ENCODE data around the gene CSNK2A2.
A peak's percentile ranks its signal among the peaks of the same experiment; 100 is the strongest.

Gene CSNK2A2

GRCh38 chr16:58123896-58124600 is 73.9 kb downstream of the CSNK2A2 start:
- peaks cover 54% of the 10 kb centered on the region for H3K4me1 ChIP-seq (ENCODE audit: control insufficient read depth, insufficient read depth, low read length, unreplicated experiment)
- H3K27me3 ChIP-seq (ENCODE audit: insufficient read depth, low read length) = no peaks in the 10 kb centered on the region
- peak overlapping the region; percentile 42; the same call in 1 of the 2 replicates for H3K27ac ChIP-seq (ENCODE audit: low read depth, low read length)
- no peak overlapping the region; the same call in 1 of the 2 replicates for H3K4me3 ChIP-seq (ENCODE audit: low read depth, low read length)
- no peaks in the 10 kb centered on the region for H3K36me3 ChIP-seq (ENCODE audit: insufficient read depth, low read length)
- H3K79me2 ChIP-seq (ENCODE audit: control insufficient read depth, insufficient read depth, low read length, unreplicated experiment) = peaks cover 74% of the 10 kb centered on the region
- H2AFZ ChIP-seq (ENCODE audit: low read length, unreplicated experiment) = no peak overlapping the region

- Histone ChIP-seq H3K4me1 (ENCODE audit: control insufficient read depth, insufficient read depth, low read length, unreplicated experiment) (peaks cover 40% of the 10 kb centered on the region), H3K79me2 (ENCODE audit: control insufficient read depth, insufficient read depth, low read length, unreplicated experiment) (peaks cover 77% of the 10 kb centered on the region), H2AFZ (ENCODE audit: low read length, unreplicated experiment) (no peak overlapping the region), H3K27me3 (ENCODE audit: insufficient read depth, low read length) (no peaks in the 10 kb centered on the region), H3K27ac (ENCODE audit: low read depth, low read length) (peak overlapping the region; percentile 13; the same call in 1 of the 2 replicates), H3K4me3 (ENCODE audit: low read depth, low read length) (no peak overlapping the region), H3K36me3 (ENCODE audit: insufficient read depth, low read length) (peaks cover 5% of the 10 kb centered on the region; the same call in 1 of the 2 replicates)
Observed at GRCh38 chr16:58121132-58121531, 76.8 kb downstream of the CSNK2A2 start.

- H3K4me1 ChIP-seq (ENCODE audit: control insufficient read depth, insufficient read depth, low read length, unreplicated experiment) = peaks cover 36% of the 10 kb centered on the region
- peaks cover 10% of the 10 kb centered on the region; the same call in 1 of the 2 replicates for H3K36me3 ChIP-seq (ENCODE audit: insufficient read depth, low read length)
- no peak overlapping the region for H3K4me3 ChIP-seq (ENCODE audit: low read depth, low read length)
- no peak overlapping the region for H3K27ac ChIP-seq (ENCODE audit: low read depth, low read length)
- no peak overlapping the region for H2AFZ ChIP-seq (ENCODE audit: low read length, unreplicated experiment)
- peaks cover 70% of the 10 kb centered on the region for H3K79me2 ChIP-seq (ENCODE audit: control insufficient read depth, insufficient read depth, low read length, unreplicated experiment)
- no peaks in the 10 kb centered on the region for H3K27me3 ChIP-seq (ENCODE audit: insufficient read depth, low read length)
Observed at GRCh38 chr16:58120234-58120633, 77.7 kb downstream of the CSNK2A2 start.

- Histone ChIP-seq H2AFZ (ENCODE audit: low read length, unreplicated experiment) (no peak overlapping the region), H3K79me2 (ENCODE audit: control insufficient read depth, insufficient read depth, low read length, unreplicated experiment) (peaks cover 66% of the 10 kb centered on the region), H3K4me1 (ENCODE audit: control insufficient read depth, insufficient read depth, low read length, unreplicated experiment) (peaks cover 36% of the 10 kb centered on the region), H3K27ac (ENCODE audit: low read depth, low read length) (no peak overlapping the region), H3K4me3 (ENCODE audit: low read depth, low read length) (no peak overlapping the region), H3K27me3 (ENCODE audit: insufficient read depth, low read length) (no peaks in the 10 kb centered on the region), H3K36me3 (ENCODE audit: insufficient read depth, low read length) (peaks cover 18% of the 10 kb centered on the region; the same call in 1 of the 2 replicates)
Observed at GRCh38 chr16:58119509-58119845, 78.4 kb downstream of the CSNK2A2 start.

DNA sequence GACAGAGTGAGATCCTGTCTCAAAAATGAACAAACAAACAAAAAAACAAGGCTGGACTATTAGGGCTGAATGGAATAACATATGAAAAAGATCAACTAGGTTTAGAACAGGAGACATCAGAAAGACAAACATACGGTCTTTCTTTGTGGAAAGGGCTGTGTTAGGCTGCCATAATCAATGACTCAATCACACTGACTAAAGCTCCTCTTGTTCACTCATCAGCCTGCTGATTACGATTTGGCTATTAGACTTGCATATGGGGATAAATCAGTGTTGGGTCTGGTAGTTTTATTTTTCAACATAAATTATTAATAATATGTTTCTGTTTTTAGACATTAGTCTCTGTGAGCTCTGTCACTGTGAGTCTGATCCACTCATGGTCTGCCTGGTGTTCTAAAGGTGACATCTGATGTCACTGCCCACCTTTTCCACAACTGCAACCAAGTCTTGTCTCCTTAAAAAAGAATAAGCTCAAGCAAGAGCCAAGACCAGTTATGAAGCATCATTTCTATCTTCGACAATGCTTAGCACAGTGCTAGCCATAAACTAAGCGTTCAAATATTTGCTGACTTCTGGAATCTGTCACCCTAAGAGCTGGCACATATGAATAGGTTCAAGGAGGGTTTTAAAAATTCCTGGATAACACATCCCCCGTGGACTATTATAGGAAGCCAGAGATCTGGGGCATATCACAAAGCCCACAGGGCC is 79.0 kb downstream of the CSNK2A2 start:
- Histone ChIP-seq H3K27me3 (ENCODE audit: insufficient read depth, low read length) (no peaks in the 10 kb centered on the region), H3K4me3 (ENCODE audit: low read depth, low read length) (no peak overlapping the region), H2AFZ (ENCODE audit: low read length, unreplicated experiment) (no peak overlapping the region), H3K36me3 (ENCODE audit: insufficient read depth, low read length) (peaks cover 20% of the 10 kb centered on the region; the same call in 1 of the 2 replicates), H3K27ac (ENCODE audit: low read depth, low read length) (no peak overlapping the region), H3K79me2 (ENCODE audit: control insufficient read depth, insufficient read depth, low read length, unreplicated experiment) (peaks cover 60% of the 10 kb centered on the region), H3K4me1 (ENCODE audit: control insufficient read depth, insufficient read depth, low read length, unreplicated experiment) (peaks cover 31% of the 10 kb centered on the region)

- H2AFZ ChIP-seq (ENCODE audit: low read length, unreplicated experiment) = no peak overlapping the region
- H3K36me3 ChIP-seq (ENCODE audit: insufficient read depth, low read length) = peaks cover 31% of the 10 kb centered on the region
- peaks cover 52% of the 10 kb centered on the region for H3K79me2 ChIP-seq (ENCODE audit: control insufficient read depth, insufficient read depth, low read length, unreplicated experiment)
- H3K27ac ChIP-seq (ENCODE audit: low read depth, low read length) = no peak overlapping the region
- no peak overlapping the region for H3K4me3 ChIP-seq (ENCODE audit: low read depth, low read length)
- H3K27me3 ChIP-seq (ENCODE audit: insufficient read depth, low read length) = no peaks in the 10 kb centered on the region
- peaks cover 21% of the 10 kb centered on the region for H3K4me1 ChIP-seq (ENCODE audit: control insufficient read depth, insufficient read depth, low read length, unreplicated experiment)
Observed at GRCh38 chr16:58116529-58116928, 81.4 kb downstream of the CSNK2A2 start.

DNA sequence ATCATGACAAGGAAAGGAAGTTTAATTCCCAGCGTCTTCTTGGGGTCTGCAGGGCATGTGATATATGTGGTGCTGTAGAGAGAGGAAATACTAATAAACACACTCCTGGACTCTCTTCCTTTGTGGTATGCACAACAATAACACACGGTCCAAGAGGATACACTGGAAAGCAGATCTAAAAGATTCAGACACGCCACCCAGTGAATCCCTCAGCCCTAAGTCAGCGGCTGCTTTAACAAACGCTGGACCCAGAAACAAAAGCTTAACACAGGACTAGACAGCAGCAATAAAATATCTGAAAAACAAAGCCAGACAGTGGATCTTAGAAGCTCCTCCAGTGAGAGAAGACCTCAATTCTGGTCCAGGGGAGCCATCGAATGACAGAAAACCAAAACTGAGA is 81.8 kb downstream of the CSNK2A2 start:
- peaks cover 50% of the 10 kb centered on the region for H3K79me2 ChIP-seq (ENCODE audit: control insufficient read depth, insufficient read depth, low read length, unreplicated experiment)
- peaks cover 18% of the 10 kb centered on the region for H3K4me1 ChIP-seq (ENCODE audit: control insufficient read depth, insufficient read depth, low read length, unreplicated experiment)
- no peak overlapping the region for H3K27ac ChIP-seq (ENCODE audit: low read depth, low read length)
- H3K4me3 ChIP-seq (ENCODE audit: low read depth, low read length) = no peak overlapping the region
- no peaks in the 10 kb centered on the region for H3K27me3 ChIP-seq (ENCODE audit: insufficient read depth, low read length)
- H2AFZ ChIP-seq (ENCODE audit: low read length, unreplicated experiment) = no peak overlapping the region
- peaks cover 31% of the 10 kb centered on the region for H3K36me3 ChIP-seq (ENCODE audit: insufficient read depth, low read length)

DNA sequence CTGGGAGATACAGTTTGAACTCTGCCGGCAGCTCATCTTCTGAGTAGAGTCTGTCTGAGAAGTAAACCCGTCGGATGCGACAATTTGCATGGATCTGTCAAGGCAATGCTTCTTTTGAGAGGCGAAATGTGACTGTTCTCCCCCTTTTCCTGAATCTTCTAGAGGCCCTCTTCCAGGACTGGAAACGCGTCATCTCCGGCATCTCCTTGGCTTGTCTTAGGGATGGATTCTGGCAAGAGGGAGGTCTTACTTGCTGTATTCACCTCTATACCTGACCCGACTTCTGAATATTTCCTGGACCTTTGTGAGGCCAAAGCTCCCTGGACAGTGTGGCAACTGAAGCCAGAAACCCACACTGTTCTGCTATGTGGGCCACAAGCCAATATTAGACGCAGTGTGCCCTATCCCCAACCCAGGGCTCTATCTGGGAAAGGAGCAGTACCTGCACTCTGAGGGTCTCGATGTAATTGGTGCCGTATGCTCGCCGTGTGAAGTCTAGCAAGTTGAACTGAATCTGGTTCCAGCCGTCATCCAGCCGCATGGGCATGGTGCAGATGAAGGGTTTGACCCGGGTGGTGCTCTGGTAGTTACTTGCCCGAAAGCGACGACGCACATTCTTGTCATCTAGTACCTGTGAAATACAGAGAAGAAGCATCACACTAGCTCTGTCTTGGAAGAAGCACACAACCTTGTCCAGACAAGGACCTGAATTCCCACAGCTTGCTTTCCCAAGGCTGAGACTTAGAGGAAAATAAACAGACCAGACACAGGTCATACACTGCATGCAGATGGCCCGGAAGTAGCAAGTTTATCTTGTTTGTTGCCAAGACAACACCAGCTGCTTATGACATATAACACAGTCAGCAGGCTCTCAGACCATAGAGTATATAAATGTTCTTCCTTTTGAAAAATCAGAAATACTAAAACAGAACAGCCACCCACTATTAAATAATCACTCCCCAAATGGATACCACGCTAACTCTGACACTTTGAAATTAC is 82.8 kb downstream of the CSNK2A2 start:
- Histone ChIP-seq H3K27ac (ENCODE audit: low read depth, low read length) (no peak overlapping the region), H3K4me3 (ENCODE audit: low read depth, low read length) (no peak overlapping the region), H3K4me1 (ENCODE audit: control insufficient read depth, insufficient read depth, low read length, unreplicated experiment) (peaks cover 16% of the 10 kb centered on the region), H3K79me2 (ENCODE audit: control insufficient read depth, insufficient read depth, low read length, unreplicated experiment) (peaks cover 40% of the 10 kb centered on the region), H3K27me3 (ENCODE audit: insufficient read depth, low read length) (no peaks in the 10 kb centered on the region), H2AFZ (ENCODE audit: low read length, unreplicated experiment) (no peak overlapping the region), H3K36me3 (ENCODE audit: insufficient read depth, low read length) (peaks cover 31% of the 10 kb centered on the region)

- H2AFZ ChIP-seq (ENCODE audit: low read length, unreplicated experiment) = no peak overlapping the region
- no peak overlapping the region for H3K4me3 ChIP-seq (ENCODE audit: low read depth, low read length)
- H3K27me3 ChIP-seq (ENCODE audit: insufficient read depth, low read length) = no peaks in the 10 kb centered on the region
- H3K4me1 ChIP-seq (ENCODE audit: control insufficient read depth, insufficient read depth, low read length, unreplicated experiment) = peaks cover 9% of the 10 kb centered on the region
- H3K79me2 ChIP-seq (ENCODE audit: control insufficient read depth, insufficient read depth, low read length, unreplicated experiment) = peaks cover 3% of the 10 kb centered on the region
- peaks cover 28% of the 10 kb centered on the region for H3K36me3 ChIP-seq (ENCODE audit: insufficient read depth, low read length)
- H3K27ac ChIP-seq (ENCODE audit: low read depth, low read length) = no peak overlapping the region
Observed at GRCh38 chr16:58111302-58111627, 86.6 kb downstream of the CSNK2A2 start.

- Histone ChIP-seq H3K79me2 (ENCODE audit: control insufficient read depth, insufficient read depth, low read length, unreplicated experiment) (no peaks in the 10 kb centered on the region), H3K27me3 (ENCODE audit: insufficient read depth, low read length) (no peaks in the 10 kb centered on the region), H2AFZ (ENCODE audit: low read length, unreplicated experiment) (no peak overlapping the region), H3K27ac (ENCODE audit: low read depth, low read length) (no peak overlapping the region), H3K36me3 (ENCODE audit: insufficient read depth, low read length) (peaks cover 22% of the 10 kb centered on the region), H3K4me3 (ENCODE audit: low read depth, low read length) (no peak overlapping the region), H3K4me1 (ENCODE audit: control insufficient read depth, insufficient read depth, low read length, unreplicated experiment) (peaks cover 9% of the 10 kb centered on the region)
Observed at GRCh38 chr16:58110571-58111301, 87.2 kb downstream of the CSNK2A2 start.

Data from ACC112 (cell line).